GM10248 (cell line): ENCODE measurements around the gene POU2F3.

ENCODE experiments used
- CTCF ChIA-PET: fragments of 300-600 bp; sonication (Branson Sonifier 250); formaldehyde crosslinking; extraction: SDS; loops from one replicate; lab custom pipeline; 2021; ENCODE audit warnings: antibody characterized with exemption; lab: Yijun Ruan, JAX
- POLR2A ChIA-PET: fragments of 350-650 bp; sonication (Branson Sonifier 250); formaldehyde crosslinking; extraction: SDS; loops from one replicate; lab custom pipeline; 2020; ENCODE audit warnings: antibody characterized with exemption; lab: Yijun Ruan, JAX
- DNase-seq: peaks from one replicate; pipeline ENCODE4 v3.0.0; 2012; ENCODE audit errors: extremely low spot score
- TF ChIP-seq, protein P1 (sequence below): IDR thresholded peaks from 2 replicates; pipeline ENCODE4 v1.5.1; 2012; ENCODE audit warnings: mild to moderate bottlenecking, low read depth; ENCODE audit errors: extremely low read depth, missing control alignments, control extremely low read depth

POU2F3 gene

DNA sequence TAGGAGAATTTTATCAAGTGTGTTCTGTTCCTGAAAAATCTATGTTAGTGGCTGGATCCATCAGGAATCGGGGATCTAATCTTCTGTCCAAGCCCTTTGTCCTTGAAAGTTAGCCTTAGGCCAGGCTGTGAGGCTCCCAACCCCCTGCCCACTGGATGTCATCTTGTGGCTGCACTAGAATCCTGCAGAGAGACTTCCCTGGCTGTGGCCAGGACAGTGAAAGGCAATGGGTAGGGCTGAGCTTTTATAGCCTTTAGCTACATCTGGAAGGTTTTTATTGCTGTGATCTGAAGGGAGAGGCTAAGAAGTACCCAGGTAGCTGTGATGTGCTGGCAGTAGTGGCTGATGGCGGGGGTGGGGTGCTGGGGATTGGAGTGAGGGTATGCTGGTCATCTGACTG is 27.0 kb upstream of the POU2F3 start:
- TF ChIP-seq, protein P1, sequence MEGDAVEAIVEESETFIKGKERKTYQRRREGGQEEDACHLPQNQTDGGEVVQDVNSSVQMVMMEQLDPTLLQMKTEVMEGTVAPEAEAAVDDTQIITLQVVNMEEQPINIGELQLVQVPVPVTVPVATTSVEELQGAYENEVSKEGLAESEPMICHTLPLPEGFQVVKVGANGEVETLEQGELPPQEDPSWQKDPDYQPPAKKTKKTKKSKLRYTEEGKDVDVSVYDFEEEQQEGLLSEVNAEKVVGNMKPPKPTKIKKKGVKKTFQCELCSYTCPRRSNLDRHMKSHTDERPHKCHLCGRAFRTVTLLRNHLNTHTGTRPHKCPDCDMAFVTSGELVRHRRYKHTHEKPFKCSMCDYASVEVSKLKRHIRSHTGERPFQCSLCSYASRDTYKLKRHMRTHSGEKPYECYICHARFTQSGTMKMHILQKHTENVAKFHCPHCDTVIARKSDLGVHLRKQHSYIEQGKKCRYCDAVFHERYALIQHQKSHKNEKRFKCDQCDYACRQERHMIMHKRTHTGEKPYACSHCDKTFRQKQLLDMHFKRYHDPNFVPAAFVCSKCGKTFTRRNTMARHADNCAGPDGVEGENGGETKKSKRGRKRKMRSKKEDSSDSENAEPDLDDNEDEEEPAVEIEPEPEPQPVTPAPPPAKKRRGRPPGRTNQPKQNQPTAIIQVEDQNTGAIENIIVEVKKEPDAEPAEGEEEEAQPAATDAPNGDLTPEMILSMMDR, result no peak
- no peak for DNase-seq
- ChIA-PET CTCF (interaction anchor here (1.2 to 6.1 kb wide), 9 partner anchors 12 to 90 kb away, joined by 4 to 36 read pairs (median 6); no protein-coding TSS in a partner anchor), POLR2A (no interaction called here)

- no peak for DNase-seq
- ChIA-PET CTCF (interaction anchor here (0.9 to 6.1 kb wide), 6 partner anchors 11 to 88 kb away, joined by 3 to 36 read pairs (median 6); no protein-coding TSS in a partner anchor), POLR2A (no interaction called here)
- TF ChIP-seq, protein P1, result no peak
These were observed 25.4 kb upstream of the POU2F3 start for GRCh38 chr11:120214581-120214980.

DNA sequence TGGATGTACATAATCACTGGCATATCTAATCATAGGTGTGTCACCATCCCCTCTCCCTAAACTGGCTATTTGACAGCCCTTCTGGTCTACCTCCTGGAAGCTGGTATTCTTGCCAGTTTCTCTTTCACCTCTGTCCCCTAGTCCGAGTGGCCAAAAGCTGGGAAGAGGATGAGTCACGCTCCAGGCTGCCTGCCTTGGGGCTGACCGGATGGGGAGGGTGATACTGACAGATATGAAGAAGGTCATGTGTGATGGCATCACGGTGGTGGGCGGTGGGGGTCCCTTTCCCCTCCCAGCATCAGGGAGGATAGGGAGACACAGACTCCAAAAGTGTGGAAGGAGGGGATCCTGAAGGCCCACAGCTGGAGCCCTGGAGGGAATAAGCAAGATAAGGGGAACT is 24.3 kb upstream of the POU2F3 start:
- TF ChIP-seq, protein P1, result no peak
- POLR2A ChIA-PET, result no interaction called here
- no peak for DNase-seq
- CTCF ChIA-PET, result interaction anchor here (0.7 to 6.1 kb wide), 3 partner anchors 9 to 40 kb away, joined by 3 to 36 read pairs (median 6); no protein-coding TSS in a partner anchor

- TF ChIP-seq, protein P1, result no peak
- CTCF ChIA-PET, result interaction anchor here (0.9 to 6.1 kb wide), 2 partner anchors 8 to 13 kb away, joined by 6 to 36 read pairs; no protein-coding TSS in a partner anchor
- no peak for DNase-seq
- POLR2A ChIA-PET, result no interaction called here
These were observed 23.4 kb upstream of the POU2F3 start for GRCh38 chr11:120216426-120217102.

DNA sequence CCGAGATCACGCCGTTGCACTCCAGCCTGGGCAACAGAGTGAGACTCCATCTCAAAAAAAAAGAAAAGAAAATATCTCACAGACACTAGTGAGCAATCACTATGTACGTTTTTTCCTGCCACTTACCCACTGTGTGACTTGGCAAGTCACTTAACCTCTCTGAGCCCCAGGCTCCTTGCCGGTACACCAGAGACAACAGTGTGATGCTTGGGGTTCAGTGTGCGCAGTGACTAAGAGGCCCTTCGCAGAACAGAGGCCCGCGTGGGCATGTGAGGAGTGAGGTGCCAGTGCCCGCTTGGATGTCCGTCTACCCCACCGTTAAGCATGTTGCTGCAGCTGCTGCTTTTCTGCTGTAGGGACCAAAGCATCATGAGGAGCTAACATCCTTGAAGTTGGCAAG is 22.4 kb upstream of the POU2F3 start:
- TF ChIP-seq, protein P1, result no peak
- no peak for DNase-seq
- ChIA-PET POLR2A (no interaction called here), CTCF (interaction anchor here (6.1 kb wide), 1 partner anchor 12 kb away, joined by 36 read pairs; no protein-coding TSS in a partner anchor)

- POLR2A ChIA-PET, result no interaction called here
- TF ChIP-seq, protein P1, result no peak
- CTCF ChIA-PET, result interaction anchor here (6.1 kb wide), 1 partner anchor 11 kb away, joined by 36 read pairs; no protein-coding TSS in a partner anchor
- DNase-seq, result no peak
These were observed 21.8 kb upstream of the POU2F3 start for GRCh38 chr11:120217941-120218694.
